ENCODE measurements around the gene IL19. TPM values are rescaled to one million over a fixed set of nuclear protein-coding genes. Genes with fewer than 3 reads are reported as not detected.
"Not testable (repeated sequence)": the region's sequence is repeated elsewhere in the genome, so short reads cannot be mapped to it uniquely, and the experiment has no call there.

IL19 gene
- total RNA-seq, 2 donors from 2014 or later: not detected

DNA sequence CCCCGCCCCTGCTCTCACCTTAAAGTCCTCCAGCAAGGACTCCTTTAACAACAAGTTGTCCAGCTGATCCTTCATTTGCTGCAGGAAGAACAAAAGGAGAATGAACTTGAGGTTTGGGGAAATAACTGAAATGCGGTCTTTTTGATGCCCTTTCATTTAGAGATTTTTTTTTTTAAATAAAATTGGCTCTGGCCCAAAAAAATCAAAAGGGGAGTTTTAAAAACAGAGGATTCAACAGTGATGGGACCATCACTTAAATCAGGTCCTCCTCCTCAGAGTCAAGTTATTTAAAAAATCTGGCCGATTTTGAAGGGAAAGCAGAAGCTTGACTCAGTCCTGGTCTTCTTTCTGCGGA is 742 bp downstream of the IL19 start:
- Mint-ChIP-seq H3K27me3 (ENCODE audit: low read depth) (peaks cover 40% of the 10 kb centered on the region), H3K4me3 (peak overlapping the region; percentile 44 to 60), H3K27ac (no peak overlapping the region), H3K9me3 (no peaks in the 10 kb centered on the region), H3K4me1 (ENCODE audit: low read depth) (peaks cover 78% of the 10 kb centered on the region), H3K36me3 (ENCODE audit: insufficient read depth in 2 of 2) (no peaks in the 10 kb centered on the region)
- ATAC-seq (replicated peaks in 1 of 2): no peak
- no peak for DNase-seq

- Mint-ChIP-seq H3K27ac (no peak within 1 kb of the TSS), H3K4me1 (ENCODE audit: low read depth) (peaks cover 67% of the 10 kb centered on the region)
Measured at GRCh38 chr1:206772243-206772937, 1.8 kb downstream of the IL19 start, which contains the start of gene IL10. Gene IL10 (minus strand): TSS chr1:206772494. CDS start chr1:206772435, 59 bp downstream.

DNA sequence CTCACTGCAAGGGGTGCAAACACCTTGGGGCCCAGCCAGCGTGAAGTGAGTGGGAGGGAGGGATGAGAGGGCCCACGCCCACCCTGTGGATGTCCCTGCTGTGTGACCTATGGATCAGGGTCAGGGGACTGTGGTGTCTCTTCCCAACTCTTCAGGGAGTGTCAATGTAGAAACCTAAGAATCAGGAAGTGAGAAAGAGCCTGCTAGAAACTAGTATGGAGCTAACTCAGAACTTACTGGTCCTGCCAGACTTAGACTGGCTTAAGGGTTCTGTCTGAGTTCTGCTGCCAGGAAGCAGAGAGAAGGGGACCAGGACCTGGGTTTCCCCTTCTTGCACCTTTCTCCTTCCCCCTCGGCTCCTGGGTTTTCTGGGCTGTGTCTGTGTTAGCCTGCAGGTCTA is 3.5 kb downstream of the IL19 start:
- no peak for DNase-seq
- Mint-ChIP-seq H3K4me3 (no peak overlapping the region), H3K9me3 (no peaks in the 10 kb centered on the region), H3K4me1 (ENCODE audit: low read depth) (peaks cover 50% of the 10 kb centered on the region), H3K36me3 (ENCODE audit: insufficient read depth in 2 of 2) (no peaks in the 10 kb centered on the region), H3K27ac (no peak overlapping the region), H3K27me3 (ENCODE audit: low read depth) (peaks cover 40% of the 10 kb centered on the region)
- ATAC-seq (replicated peaks in 1 of 2): no peak

More at GRCh38 chr1:206772243-206772937, 1.8 kb downstream of the IL19 start, which contains the start of gene IL10:
- H3K36me3 Mint-ChIP-seq (ENCODE audit: insufficient read depth in 2 of 2): no peaks in the 10 kb centered on the region
- ATAC-seq (replicated peaks in 1 of 2): no peak
- no peaks in the 10 kb centered on the region for H3K9me3 Mint-ChIP-seq
- peak within 1 kb of the TSS; percentile 44 to 60 for H3K4me3 Mint-ChIP-seq
- H3K27me3 Mint-ChIP-seq (ENCODE audit: low read depth): peaks cover 40% of the 10 kb centered on the region
- no peak for DNase-seq

GRCh38 chr1:206776229-206776628 is 5.7 kb downstream of the IL19 start:
- DNase-seq (no peak), ATAC-seq (replicated peaks in 1 of 2) (no peak)
- peaks cover 29% of the 10 kb centered on the region for H3K4me1 Mint-ChIP-seq (ENCODE audit: low read depth)
- no peak overlapping the region for H3K4me3 Mint-ChIP-seq
- peaks cover 27% of the 10 kb centered on the region for H3K27me3 Mint-ChIP-seq (ENCODE audit: low read depth)
- H3K9me3 Mint-ChIP-seq: no peaks in the 10 kb centered on the region
- H3K27ac Mint-ChIP-seq: no peak overlapping the region
- no peaks in the 10 kb centered on the region for H3K36me3 Mint-ChIP-seq (ENCODE audit: insufficient read depth in 2 of 2)

- H3K9me3 Mint-ChIP-seq: no peaks in the 10 kb centered on the region
- DNase-seq (no peak), ATAC-seq (replicated peaks in 1 of 2) (no peak)
- H3K36me3 Mint-ChIP-seq (ENCODE audit: insufficient read depth in 2 of 2): no peaks in the 10 kb centered on the region
- peaks cover 22% of the 10 kb centered on the region for H3K4me1 Mint-ChIP-seq (ENCODE audit: low read depth)
- H3K27me3 Mint-ChIP-seq (ENCODE audit: low read depth): peaks cover 11% of the 10 kb centered on the region
- no peak overlapping the region for H3K27ac Mint-ChIP-seq
- no peak overlapping the region for H3K4me3 Mint-ChIP-seq
Measured at GRCh38 chr1:206778031-206778430, 7.5 kb downstream of the IL19 start.

DNA sequence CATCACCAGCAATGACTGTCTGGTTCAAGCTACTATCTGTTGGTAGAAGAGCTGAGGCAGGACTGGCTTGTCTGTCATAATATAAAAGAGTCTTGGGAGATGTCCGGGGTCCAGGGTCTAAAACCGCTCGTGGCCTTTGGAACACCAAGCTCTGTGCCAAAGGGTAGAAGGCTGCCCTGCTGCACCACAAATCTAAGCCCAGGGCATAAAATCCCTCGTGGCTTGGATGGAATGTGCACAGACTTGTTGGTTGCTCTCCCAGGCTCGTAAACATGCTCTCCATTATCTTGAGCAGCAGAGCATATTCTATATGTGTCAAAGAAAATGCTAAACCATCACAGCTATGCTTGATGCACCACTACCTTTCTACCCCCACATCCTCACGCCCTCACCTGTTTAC is 8.3 kb downstream of the IL19 start:
- peaks cover 22% of the 10 kb centered on the region for H3K4me1 Mint-ChIP-seq (ENCODE audit: low read depth)
- H3K27me3 Mint-ChIP-seq (ENCODE audit: low read depth); H3K9me3 Mint-ChIP-seq; DNase-seq; H3K36me3 Mint-ChIP-seq (ENCODE audit: insufficient read depth in 2 of 2); H3K27ac Mint-ChIP-seq; H3K4me3 Mint-ChIP-seq; ATAC-seq (replicated peaks in 1 of 2): not testable (repeated sequence)

DNA sequence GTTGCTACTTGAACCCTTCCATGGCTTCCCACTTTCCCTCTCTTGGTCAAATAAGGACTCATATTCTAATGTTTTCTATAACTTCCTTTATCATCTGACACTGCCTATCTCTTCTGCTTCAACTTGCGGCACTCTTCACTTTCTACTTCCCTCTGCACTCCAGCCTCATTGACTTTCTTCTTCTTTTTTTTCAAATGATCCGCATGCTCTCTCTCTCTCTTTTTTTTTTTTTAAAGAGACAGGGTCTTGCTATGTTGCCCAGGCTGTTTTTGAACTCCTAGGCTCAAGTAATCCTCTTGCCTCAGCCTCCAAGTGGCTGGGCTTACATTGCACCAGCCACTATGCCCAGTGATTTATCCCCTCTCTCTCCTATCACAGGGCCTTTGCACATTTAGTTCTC is 9.1 kb downstream of the IL19 start:
- H3K4me1 Mint-ChIP-seq (ENCODE audit: low read depth): peaks cover 26% of the 10 kb centered on the region
- H3K27me3 Mint-ChIP-seq (ENCODE audit: low read depth): peaks cover under 1% of the 10 kb centered on the region
- ATAC-seq (replicated peaks in 1 of 2): no peak
- H3K9me3 Mint-ChIP-seq: no peaks in the 10 kb centered on the region
- no peak overlapping the region for H3K4me3 Mint-ChIP-seq
- peaks cover 0 to under 1% of the 10 kb centered on the region in 2 donors for H3K36me3 Mint-ChIP-seq (ENCODE audit: insufficient read depth in 2 of 2)
- DNase-seq: no peak
- H3K27ac Mint-ChIP-seq: no peak overlapping the region

DNA sequence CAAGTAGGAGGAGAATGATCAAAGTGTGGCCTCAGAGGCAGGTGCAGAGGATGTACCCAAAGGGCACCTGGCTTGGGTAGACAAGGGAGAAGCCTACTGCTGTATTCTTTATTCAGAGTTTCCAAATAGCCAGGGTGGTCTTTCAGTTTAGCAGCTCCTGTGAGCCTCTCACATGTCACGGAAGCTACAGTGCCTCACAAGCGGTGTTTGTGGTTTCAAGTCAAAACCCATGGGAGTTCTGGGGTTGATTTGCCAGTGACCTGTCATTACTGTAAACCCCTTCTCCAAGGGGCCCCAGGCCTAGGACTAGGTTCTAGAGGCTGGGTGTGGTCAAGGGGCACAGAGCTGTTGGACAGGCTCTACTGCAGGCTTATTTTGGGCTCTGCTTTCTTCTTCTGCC is 11.9 kb downstream of the IL19 start:
- ATAC-seq (replicated peaks in 1 of 2) (peak; percentile 17 to 35), DNase-seq (peak in 1 of 2 donors; percentile 49)
- Mint-ChIP-seq H3K9me3 (no peaks in the 10 kb centered on the region), H3K27ac (no peak overlapping the region), H3K36me3 (ENCODE audit: insufficient read depth in 2 of 2) (peaks cover 0 to 1% of the 10 kb centered on the region in 2 donors), H3K4me1 (ENCODE audit: low read depth) (peaks cover 54% of the 10 kb centered on the region), H3K27me3 (ENCODE audit: low read depth) (peaks cover 16% of the 10 kb centered on the region), H3K4me3 (peak overlapping the region; percentile 4 to 57)

- Mint-ChIP-seq H3K9me3 (no peaks in the 10 kb centered on the region), H3K27ac (no peak overlapping the region), H3K36me3 (ENCODE audit: insufficient read depth in 2 of 2) (peaks cover 0 to 1% of the 10 kb centered on the region in 2 donors), H3K4me1 (ENCODE audit: low read depth) (peaks cover 62% of the 10 kb centered on the region), H3K4me3 (peak overlapping the region in 1 of 2 donors; percentile 11), H3K27me3 (ENCODE audit: low read depth) (peaks cover 25% of the 10 kb centered on the region)
- DNase-seq (no peak), ATAC-seq (replicated peaks in 1 of 2) (no peak)
Measured at GRCh38 chr1:206783506-206783905, 12.9 kb downstream of the IL19 start.

DNA sequence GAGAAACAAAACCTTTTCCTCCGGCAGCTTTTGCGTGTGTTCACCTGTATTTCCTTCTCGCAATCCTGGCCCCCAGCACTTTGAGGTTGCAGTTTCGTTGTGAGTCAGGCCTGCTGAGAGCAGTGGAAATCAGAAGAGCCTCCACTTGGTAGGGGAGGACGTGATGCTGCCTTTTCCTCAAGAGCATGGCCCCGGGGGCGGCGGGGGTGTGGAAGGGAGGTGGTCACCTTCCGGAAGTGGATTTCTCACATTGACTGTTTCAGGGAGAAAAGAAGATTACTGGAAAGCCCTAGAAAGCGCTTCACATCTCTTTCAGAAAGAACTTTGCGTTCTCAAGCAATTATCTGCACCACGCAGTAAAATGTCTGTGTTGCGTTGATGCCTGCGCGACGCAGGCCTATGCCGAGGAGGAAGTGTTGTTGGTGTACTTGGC is 13.9 kb downstream of the IL19 start:
- ATAC-seq (replicated peaks in 1 of 2) (peak; percentile 76 to 82), DNase-seq (peak; percentile 90 to 91)
- peak overlapping the region; percentile 66 to 79 for H3K4me3 Mint-ChIP-seq
- H3K27ac Mint-ChIP-seq: peak overlapping the region; percentile 74
- peaks cover 0 to 1% of the 10 kb centered on the region in 2 donors for H3K36me3 Mint-ChIP-seq (ENCODE audit: insufficient read depth in 2 of 2)
- H3K4me1 Mint-ChIP-seq (ENCODE audit: low read depth): peaks cover 63% of the 10 kb centered on the region
- no peaks in the 10 kb centered on the region for H3K9me3 Mint-ChIP-seq
- peaks cover 33% of the 10 kb centered on the region for H3K27me3 Mint-ChIP-seq (ENCODE audit: low read depth)

DNA sequence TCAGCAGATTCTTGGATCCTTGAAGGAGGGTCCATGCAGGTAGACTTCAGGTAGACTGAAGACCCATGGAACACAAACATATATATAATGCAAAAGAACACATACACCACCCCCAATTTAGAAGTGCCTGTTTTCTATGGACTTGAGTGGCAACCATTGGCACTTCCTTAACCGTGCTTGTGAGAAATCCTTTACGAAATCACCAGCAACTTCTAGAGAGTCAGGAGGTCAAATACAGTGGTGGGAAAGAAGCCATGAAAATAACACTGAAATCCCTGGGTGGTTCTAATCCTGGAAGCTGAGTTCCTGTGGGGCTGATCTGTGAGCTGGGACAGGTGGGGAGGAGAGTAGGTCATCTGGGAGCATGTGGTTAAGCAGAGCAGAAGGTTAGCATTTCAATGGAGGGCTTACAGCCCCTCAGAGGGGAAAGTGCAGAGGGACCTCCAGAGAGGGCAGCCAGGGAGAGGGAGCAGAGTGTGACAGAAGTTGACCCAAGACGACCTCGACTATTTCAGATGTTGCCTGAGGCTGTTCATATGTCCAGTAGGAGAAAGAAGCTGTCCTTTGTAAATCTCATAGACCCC is 14.7 kb downstream of the IL19 start:
- Mint-ChIP-seq H3K27me3 (ENCODE audit: low read depth) (peaks cover 40% of the 10 kb centered on the region), H3K36me3 (ENCODE audit: insufficient read depth in 2 of 2) (peaks cover 0 to 1% of the 10 kb centered on the region in 2 donors), H3K27ac (peak overlapping the region; percentile 6), H3K4me3 (peak overlapping the region; percentile 66 to 79), H3K9me3 (no peaks in the 10 kb centered on the region), H3K4me1 (ENCODE audit: low read depth) (peaks cover 71% of the 10 kb centered on the region)
- ATAC-seq (replicated peaks in 1 of 2) (no peak), DNase-seq (no peak)

DNA sequence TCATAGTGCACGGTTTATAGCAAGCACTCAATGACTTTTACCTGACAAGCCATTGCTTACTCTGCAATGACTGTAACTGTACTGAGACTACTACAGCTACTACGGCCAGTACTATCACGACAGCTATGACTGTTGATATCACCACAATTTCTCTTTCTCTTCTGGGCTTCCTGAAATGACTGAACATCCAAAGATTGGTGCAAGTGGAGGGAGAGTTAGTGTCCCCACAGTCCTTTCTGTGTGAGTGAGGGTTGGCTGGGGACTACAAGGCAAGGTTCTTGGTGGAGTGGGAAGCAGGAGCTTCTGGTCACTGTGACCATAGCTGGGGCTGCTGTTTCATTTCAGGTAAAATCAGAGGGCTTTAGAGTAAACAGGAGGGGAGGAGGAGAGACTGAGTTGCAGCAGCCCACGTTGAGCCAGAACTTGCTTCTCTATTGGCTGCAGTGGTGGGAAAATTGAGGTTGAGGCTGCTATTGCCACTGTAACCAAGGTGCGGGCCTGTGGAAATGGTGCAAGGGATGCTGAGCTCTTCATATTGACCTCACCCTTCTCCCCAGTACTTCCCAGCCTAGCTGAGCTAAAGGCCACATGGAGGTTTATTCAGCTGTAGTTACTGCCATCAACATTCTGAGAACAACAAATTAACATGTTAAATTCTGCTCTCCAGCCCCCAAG is 15.8 kb downstream of the IL19 start:
- H3K27me3 Mint-ChIP-seq (ENCODE audit: low read depth): peaks cover 40% of the 10 kb centered on the region
- peak overlapping the region; percentile 58 for H3K27ac Mint-ChIP-seq
- H3K36me3 Mint-ChIP-seq (ENCODE audit: insufficient read depth in 2 of 2): peaks cover 0 to 1% of the 10 kb centered on the region in 2 donors
- peak overlapping the region; percentile 35 to 40 for H3K4me3 Mint-ChIP-seq
- no peaks in the 10 kb centered on the region for H3K9me3 Mint-ChIP-seq
- peaks cover 82% of the 10 kb centered on the region for H3K4me1 Mint-ChIP-seq (ENCODE audit: low read depth)
- ATAC-seq (replicated peaks in 1 of 2) (peak; percentile 57 to 78), DNase-seq (peak; percentile 29 to 51)

DNA sequence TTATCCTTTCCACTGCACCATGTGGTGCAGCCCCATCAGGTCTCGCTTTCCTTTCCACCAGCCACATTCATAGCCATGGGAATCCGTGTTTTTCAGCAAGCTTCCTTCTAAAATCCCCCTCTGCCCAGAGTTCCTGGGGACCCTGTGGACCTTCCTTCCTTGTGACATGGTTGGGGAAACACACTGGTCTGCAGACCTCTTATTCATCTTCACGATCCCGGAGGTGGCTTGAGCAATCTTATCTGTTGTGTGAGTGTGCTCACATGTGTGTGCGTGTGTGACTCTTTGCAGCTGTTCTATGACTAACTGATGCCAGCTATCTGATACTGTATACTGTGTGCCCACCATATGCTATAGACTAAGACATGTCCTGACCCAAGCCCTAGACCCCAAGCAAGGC is 17.3 kb downstream of the IL19 start:
- Mint-ChIP-seq H3K27ac (no peak overlapping the region), H3K27me3 (ENCODE audit: low read depth) (peaks cover 40% of the 10 kb centered on the region), H3K9me3 (no peaks in the 10 kb centered on the region), H3K36me3 (ENCODE audit: insufficient read depth in 2 of 2) (peaks cover 0 to 1% of the 10 kb centered on the region in 2 donors), H3K4me3 (peak overlapping the region in 1 of 2 donors; percentile 0), H3K4me1 (ENCODE audit: low read depth) (peaks cover 87% of the 10 kb centered on the region)
- DNase-seq (no peak), ATAC-seq (replicated peaks in 1 of 2) (no peak)

All from activated T-cell treated with anti-CD3 and anti-CD28 coated beads, Interleukin-2, amount 50 U/mL, for 72 hours (primary cell).